Thoracic aorta (tissue), 2 donors: ENCODE data around the gene CDHR3. TPM values are rescaled to one million over a fixed set of nuclear protein-coding genes. Genes with fewer than 3 reads are reported as not detected.
A peak's percentile ranks its signal among the peaks of the same experiment; 100 is the strongest.

Experiments
- ATAC-seq: fragments of 150-250 bp; one replicate; pipeline ENCODE4 v1.8.0; 2017; ENCODE audit warnings: low read depth; ENCODE audit not compliant: insufficient number of reproducible peaks, low FRiP score
- DNase-seq: peaks from one replicate; pipeline ENCODE4 v3.0.0-alpha.2; 2020; ENCODE audit warnings: low spot score
- H3K27ac ChIP-seq, 2 donors: fragments of 200-600 bp; sonication (generic); 1 replicate in 1 of 2; 2 replicates in 1 of 2; pipeline ENCODE4 v1.5.1; 2016; ENCODE audit warnings: mild to moderate bottlenecking in 2 of 2, moderate library complexity in 2 of 2
- H3K27me3 ChIP-seq: fragments of 200-600 bp; sonication (generic); replicated peaks from 2 replicates; pipeline ENCODE4 v1.6.0; 2016; ENCODE audit warnings: mild to moderate bottlenecking; ENCODE audit not compliant: insufficient read depth
- H3K36me3 ChIP-seq: fragments of 200-600 bp; sonication (generic); one replicate; pipeline ENCODE4 v1.5.1; 2016
- H3K4me1 ChIP-seq, 2 donors: fragments of 200-600 bp; sonication (generic); 1 replicate in 1 of 2; 2 replicates in 1 of 2; pipeline versions ENCODE4 v1.5.1 to v1.6.0; 2016; ENCODE audit warnings: low read depth in 2 of 2, mild to moderate bottlenecking in 1 of 2; ENCODE audit not compliant: control insufficient read depth in 1 of 2
- H3K4me3 ChIP-seq: fragments of 200-600 bp; sonication (generic); 2 replicates; pipeline ENCODE4 v1.5.1; 2016; ENCODE audit warnings: mild to moderate bottlenecking
- H3K9me3 ChIP-seq: fragments of 200-600 bp; sonication (generic); 2 replicates; pipeline ENCODE4 v1.5.1; 2016
- total RNA-seq, 2 donors: library from RNA; depleted of rRNA; stranded (reverse); fragments of >200 nt; gene quantifications; one replicate each; pipeline versions ENCODE4 v1.1.0 to v1.2.3, GENCODE V29; 2016
- TF ChIP-seq, protein P1 (sequence below): fragments of 200-600 bp; sonication (generic); IDR thresholded peaks from one replicate; pipeline ENCODE4 v1.5.1; 2019; ENCODE audit warnings: antibody characterized with exemption

The CDHR3 gene
- total RNA-seq, 2 donors from 2014 or later = 1.5 to 8.7 TPM

- peak; percentile 71 for ATAC-seq
- TF ChIP-seq, protein P1, sequence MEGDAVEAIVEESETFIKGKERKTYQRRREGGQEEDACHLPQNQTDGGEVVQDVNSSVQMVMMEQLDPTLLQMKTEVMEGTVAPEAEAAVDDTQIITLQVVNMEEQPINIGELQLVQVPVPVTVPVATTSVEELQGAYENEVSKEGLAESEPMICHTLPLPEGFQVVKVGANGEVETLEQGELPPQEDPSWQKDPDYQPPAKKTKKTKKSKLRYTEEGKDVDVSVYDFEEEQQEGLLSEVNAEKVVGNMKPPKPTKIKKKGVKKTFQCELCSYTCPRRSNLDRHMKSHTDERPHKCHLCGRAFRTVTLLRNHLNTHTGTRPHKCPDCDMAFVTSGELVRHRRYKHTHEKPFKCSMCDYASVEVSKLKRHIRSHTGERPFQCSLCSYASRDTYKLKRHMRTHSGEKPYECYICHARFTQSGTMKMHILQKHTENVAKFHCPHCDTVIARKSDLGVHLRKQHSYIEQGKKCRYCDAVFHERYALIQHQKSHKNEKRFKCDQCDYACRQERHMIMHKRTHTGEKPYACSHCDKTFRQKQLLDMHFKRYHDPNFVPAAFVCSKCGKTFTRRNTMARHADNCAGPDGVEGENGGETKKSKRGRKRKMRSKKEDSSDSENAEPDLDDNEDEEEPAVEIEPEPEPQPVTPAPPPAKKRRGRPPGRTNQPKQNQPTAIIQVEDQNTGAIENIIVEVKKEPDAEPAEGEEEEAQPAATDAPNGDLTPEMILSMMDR = peak; percentile 94
- no peaks in the 10 kb centered on the region for H3K9me3 ChIP-seq
- no peaks in the 10 kb centered on the region for H3K27me3 ChIP-seq
- H3K36me3 ChIP-seq = no peaks in the 10 kb centered on the region
- H3K4me1 ChIP-seq = peaks cover 0 to 3% of the 10 kb centered on the region in 2 donors
- DNase-seq = peak; percentile 28
- H3K4me3 ChIP-seq = peak overlapping the region; percentile 55
- no peak overlapping the region for H3K27ac ChIP-seq
Measured at GRCh38 chr7:106009503-106010226, 46.6 kb downstream of the CDHR3 start.

DNA sequence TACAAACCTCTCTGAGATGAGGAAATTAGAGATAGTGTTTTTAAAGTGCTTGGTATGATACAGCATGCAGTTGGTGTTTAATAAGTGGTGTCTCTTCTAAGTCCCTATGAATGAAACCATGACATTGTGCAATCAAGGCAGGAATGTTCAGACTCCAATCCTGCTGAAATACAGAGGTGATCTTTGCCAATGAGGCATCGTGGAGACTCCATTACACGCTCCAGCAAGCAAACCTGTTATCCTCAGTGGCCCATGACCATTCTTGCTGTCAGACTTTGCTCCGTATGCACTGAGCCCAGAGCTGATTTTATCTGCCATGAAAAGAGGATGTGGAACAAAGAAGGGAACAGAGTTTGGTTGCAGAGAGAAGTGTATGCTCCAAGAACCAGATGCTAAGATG is 47.3 kb downstream of the CDHR3 start:
- no peak overlapping the region for H3K27ac ChIP-seq
- no peaks in the 10 kb centered on the region for H3K27me3 ChIP-seq
- TF ChIP-seq, protein P1 = no peak
- H3K4me3 ChIP-seq = no peak overlapping the region
- DNase-seq (no peak), ATAC-seq (no peak)
- no peaks in the 10 kb centered on the region for H3K36me3 ChIP-seq
- no peaks in the 10 kb centered on the region for H3K9me3 ChIP-seq
- H3K4me1 ChIP-seq = peaks cover 0 to 3% of the 10 kb centered on the region in 2 donors

DNA sequence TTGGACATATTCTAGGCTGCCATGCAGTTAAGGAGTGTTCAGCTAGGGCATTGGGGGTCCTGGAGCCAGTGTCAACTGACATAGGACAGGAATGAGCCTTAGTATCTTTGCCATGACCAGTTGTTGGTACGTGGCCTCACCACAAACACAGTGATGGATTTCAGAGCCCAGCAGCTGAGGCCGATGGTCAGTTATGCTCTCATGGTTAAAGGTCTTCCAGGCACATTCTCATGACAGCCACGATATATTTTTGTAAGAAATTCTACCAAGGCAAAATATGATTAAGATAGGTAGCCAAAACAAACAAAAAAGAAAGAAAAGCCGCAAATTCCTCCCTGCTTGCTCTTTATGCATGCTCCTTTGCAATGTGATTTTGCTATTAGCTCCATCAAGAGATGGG is 47.8 kb downstream of the CDHR3 start:
- no peak for ATAC-seq
- Histone ChIP-seq H3K36me3 (no peaks in the 10 kb centered on the region), H3K27ac (no peak overlapping the region), H3K27me3 (no peaks in the 10 kb centered on the region), H3K4me1 (peaks cover 0 to 3% of the 10 kb centered on the region in 2 donors), H3K4me3 (no peak overlapping the region), H3K9me3 (no peaks in the 10 kb centered on the region)
- TF ChIP-seq, protein P1 = no peak
- no peak for DNase-seq

DNA sequence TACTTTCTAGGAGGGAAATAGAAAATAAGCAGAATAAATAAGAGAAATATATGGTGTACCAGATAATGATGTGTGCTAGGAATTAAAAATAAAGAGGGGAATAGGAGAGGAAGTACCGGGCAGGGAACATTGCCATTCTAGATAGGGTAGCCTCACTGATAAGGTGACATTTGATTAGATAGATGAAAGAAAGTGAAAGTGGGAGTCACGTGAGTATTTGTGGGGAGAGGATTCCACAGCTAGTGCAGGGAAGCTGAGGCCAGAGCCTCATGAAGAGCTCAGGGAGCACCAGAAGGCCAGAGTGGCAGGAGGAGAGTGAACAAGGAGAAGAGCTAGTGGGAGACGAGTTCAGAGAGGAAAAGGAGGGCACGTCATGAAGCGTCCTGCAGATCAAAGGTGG is 49.1 kb downstream of the CDHR3 start:
- no peaks in the 10 kb centered on the region for H3K9me3 ChIP-seq
- no peaks in the 10 kb centered on the region for H3K36me3 ChIP-seq
- peaks cover 0 to 3% of the 10 kb centered on the region in 2 donors for H3K4me1 ChIP-seq

GRCh38 chr7:106012935-106013439 is 49.9 kb downstream of the CDHR3 start:
- H3K27ac ChIP-seq = no peak overlapping the region
- no peaks in the 10 kb centered on the region for H3K36me3 ChIP-seq
- H3K4me3 ChIP-seq = no peak overlapping the region
- no peaks in the 10 kb centered on the region for H3K9me3 ChIP-seq
- no peak for ATAC-seq
- DNase-seq = no peak
- peaks cover 0 to 3% of the 10 kb centered on the region in 2 donors for H3K4me1 ChIP-seq
- TF ChIP-seq, protein P1 = no peak
- no peaks in the 10 kb centered on the region for H3K27me3 ChIP-seq

More for the DNA sequence above, 49.1 kb downstream of the CDHR3 start:
- Histone ChIP-seq H3K4me3 (no peak overlapping the region), H3K27me3 (no peaks in the 10 kb centered on the region), H3K27ac (no peak overlapping the region)
- no peak for DNase-seq
- TF ChIP-seq, protein P1 = no peak
- ATAC-seq = no peak
